ENCODE data around the gene ZNF335.

GRCh38 chr20:45987108-45987780, 15.2 kb upstream of the ZNF335 start:
- TF ChIP-seq CTCF (IDR thresholded peaks at IDR 0.05; ENCODE audit: insufficient read depth, low read length) (peak; percentile 91), POLR2AphosphoS5 (IDR thresholded peaks at IDR 0.05; ENCODE audit: low read depth) (no peak), GABPA (IDR thresholded peaks at IDR 0.05; ENCODE audit: low read depth) (no peak)
